Body of pancreas (tissue), 4 donors: Measurements from ENCODE around the gene MICALL1. TPM values are rescaled to one million over a fixed set of nuclear protein-coding genes. Genes with fewer than 3 reads are reported as not detected.

Experiments used
- ATAC-seq: fragments of 150-250 bp; one replicate; pipeline ENCODE4 v1.9.1; 2016
- DNase-seq, 4 donors: peaks; one replicate each; pipeline ENCODE4 v3.0.0-alpha.2; 2019
- H3K27ac ChIP-seq, 4 donors: fragments of 200-600 bp; sonication (generic); 1 replicate in 3 of 4; 2 replicates in 1 of 4; pipeline versions ENCODE4 v1.5.1 to v1.6.1; 2016 to 2019; ENCODE audit warnings: mild to moderate bottlenecking in 1 of 4, mixed read lengths in 1 of 4, moderate library complexity in 1 of 4
- H3K27me3 ChIP-seq, 2 donors: fragments of 200-600 bp; sonication (generic); one replicate each; pipeline ENCODE4 v1.6.0; 2016; ENCODE audit warnings: mild to moderate bottlenecking in 1 of 2
- H3K36me3 ChIP-seq, 2 donors: fragments of 200-600 bp; sonication (generic); replicated peaks in 1 of 2; 2 replicates each; pipeline ENCODE4 v1.5.1; 2016; ENCODE audit warnings: low read depth in 2 of 2; ENCODE audit not compliant: insufficient read depth in 1 of 2
- H3K4me1 ChIP-seq: fragments of 200-600 bp; sonication (generic); one replicate; pipeline ENCODE4 v1.6.0; 2016
- H3K4me3 ChIP-seq, 2 donors: fragments of 200-600 bp; sonication (generic); 1 replicate in 1 of 2; 2 replicates in 1 of 2; pipeline ENCODE4 v1.5.1; 2016 to 2019
- H3K9me3 ChIP-seq, 3 donors: fragments of 200-600 bp; sonication (generic); 1 replicate in 2 of 3; 2 replicates in 1 of 3; pipeline ENCODE4 v1.5.1; 2016
- CTCF ChIP-seq, 7 experiments: fragments of 450-650 bp in 4 of 7; fragments of 200-600 bp in 3 of 7; sonication (generic) in 3 of 7; IDR thresholded peaks; one replicate each; pipeline ENCODE4 v1.5.1; 2016 to 2019; ENCODE audit warnings: antibody characterized with exemption in 7 of 7
- POLR2A ChIP-seq, 3 donors: fragments of 450-650 bp; IDR thresholded peaks; one replicate each; pipeline ENCODE4 v1.6.1; 2016; ENCODE audit warnings: antibody characterized with exemption in 3 of 3, mild to moderate bottlenecking in 2 of 3
- WGBS, 2 donors: methylation state at CpG; one replicate each; pipeline ENCODE4 v1.1.5; 2017; 5-methylcytosine and 5-hydroxymethylcytosine counted together
- intact Hi-C: fragments of 100-400 bp; cut with DNase I; formaldehyde crosslinking; loops from one replicate; pipeline ENCODE4 v1.15.1; 2023
- microRNA-seq, 2 donors: library from miRNA; unstranded; fragments of <30 nt; microRNA quantifications; one replicate each; pipeline ENCODE4, GENCODE V29; 2016; ENCODE audit warnings: borderline number of aligned reads in 2 of 2, borderline replicate concordance in 2 of 2
- total RNA-seq, 2 donors: library from RNA; depleted of rRNA; stranded (reverse); fragments of >200 nt; gene quantifications; one replicate each; pipeline ENCODE4 v1.1.0, GENCODE V29; 2016

Gene MICALL1
- total RNA-seq, 2 donors from 2014 or later: 19.2 to 34.9 TPM

- no peaks in the 10 kb centered on the region for H3K9me3 ChIP-seq
- DNase-seq (no peak), ATAC-seq (no peak)
- no peaks in the 10 kb centered on the region for H3K36me3 ChIP-seq
- WGBS, 2 donors: 90 to 91% methylated on average over 14 of the region's 14 CpGs
- H3K4me1 ChIP-seq: peaks cover 12% of the 10 kb centered on the region
- TF ChIP-seq POLR2A (IDR thresholded peaks at IDR 0.05) (no peak), CTCF (IDR thresholded peaks at IDR 0.05) (no peak)
- intact Hi-C loops: no loop called here
- no peaks in the 10 kb centered on the region for H3K27me3 ChIP-seq
- H3K27ac ChIP-seq: no peak overlapping the region
- H3K4me3 ChIP-seq: no peak overlapping the region
Observed at GRCh38 chr22:37989146-37990045, 83.3 kb downstream of the MICALL1 start.

GRCh38 chr22:37990301-37990700 lies 84.2 kb downstream of the MICALL1 start:
- H3K27me3 ChIP-seq: no peaks in the 10 kb centered on the region
- no peak for ATAC-seq
- TF ChIP-seq CTCF (IDR thresholded peaks at IDR 0.05) (no peak), POLR2A (IDR thresholded peaks at IDR 0.05) (no peak)
- no peaks in the 10 kb centered on the region for H3K36me3 ChIP-seq
- intact Hi-C loops: no loop called here
- 77 to 79% methylated on average over 4 to 5 of the region's 5 CpGs for WGBS, 2 donors
- no peaks in the 10 kb centered on the region for H3K9me3 ChIP-seq
- H3K27ac ChIP-seq: no peak overlapping the region
- H3K4me1 ChIP-seq: peaks cover 12% of the 10 kb centered on the region
- no peak overlapping the region for H3K4me3 ChIP-seq
- no peak for DNase-seq

- H3K27ac ChIP-seq: no peak overlapping the region
- DNase-seq: no peak
- intact Hi-C loops: no loop called here
- 86 to 88% methylated on average over 7 of the region's 7 CpGs for WGBS, 2 donors
- no peak for ATAC-seq
- no peak overlapping the region for H3K4me3 ChIP-seq
- peaks cover 12% of the 10 kb centered on the region for H3K4me1 ChIP-seq
- no peaks in the 10 kb centered on the region for H3K9me3 ChIP-seq
- no peaks in the 10 kb centered on the region for H3K27me3 ChIP-seq
- TF ChIP-seq CTCF (IDR thresholded peaks at IDR 0.05) (no peak), POLR2A (IDR thresholded peaks at IDR 0.05) (no peak)
- H3K36me3 ChIP-seq: no peaks in the 10 kb centered on the region
Observed at GRCh38 chr22:37990862-37991261, 84.8 kb downstream of the MICALL1 start.

GRCh38 chr22:37991731-37992442 lies 85.8 kb downstream of the MICALL1 start:
- no peak overlapping the region for H3K27ac ChIP-seq
- intact Hi-C loops: no loop called here
- DNase-seq (no peak), ATAC-seq (no peak)
- H3K4me3 ChIP-seq: no peak overlapping the region
- no peaks in the 10 kb centered on the region for H3K36me3 ChIP-seq
- peaks cover 7% of the 10 kb centered on the region for H3K4me1 ChIP-seq
- WGBS, 2 donors: 52 to 68% methylated on average over 6 of the region's 6 CpGs
- no peaks in the 10 kb centered on the region for H3K9me3 ChIP-seq
- TF ChIP-seq POLR2A (IDR thresholded peaks at IDR 0.05): no peak
- TF ChIP-seq CTCF (IDR thresholded peaks at IDR 0.05): no peak
- no peaks in the 10 kb centered on the region for H3K27me3 ChIP-seq

Small RNA genes lying within 50 kb of the gene (microRNA-seq; reads per million reads assigned to microRNA genes)
- gene MIR4534 (0 reads per million in 2 donors), gene MIR6820 (0.93 to 1.3 reads per million in 2 donors)

Other genes starting within 250 kb of the MICALL1 start
- 10 to 100 TPM in 1 of 2 donors, 1 to 10 TPM in 1; 7.0 to 23.1 TPM for gene PDXP, start 247.6 kb upstream of the MICALL1 start, total RNA-seq
- 100 to 1,000 TPM in 1 of 2 donors, 10 to 100 TPM in 1; 90.3 to 325 TPM for gene LGALS1, start 230.7 kb upstream of the MICALL1 start, total RNA-seq
- 10 to 100 TPM; 10.4 to 19.1 TPM for gene NOL12, start 220.0 kb upstream of the MICALL1 start, total RNA-seq
- 10 to 100 TPM; 65.6 to 76.5 TPM for gene TRIOBP, start 209.2 kb upstream of the MICALL1 start, total RNA-seq
- 10 to 100 TPM; 31.6 to 42.5 TPM for gene GCAT, start 98.4 kb upstream of the MICALL1 start, total RNA-seq
- not detected for gene GALR3, start 82.9 kb upstream of the MICALL1 start, total RNA-seq
- 10 to 100 TPM; 38.1 to 88.0 TPM for gene ANKRD54, start 62.0 kb upstream of the MICALL1 start, total RNA-seq
- gene EIF3L, start 56.9 kb upstream of the MICALL1 start, total RNA-seq: 100 to 1,000 TPM; 139 to 230 TPM
- not detected for gene C22orf23, start 47.3 kb downstream of the MICALL1 start, total RNA-seq
- gene POLR2F, start 47.4 kb downstream of the MICALL1 start, total RNA-seq: 100 to 1,000 TPM in 1 of 2 donors, 10 to 100 TPM in 1; 43.8 to 119 TPM
- gene SOX10, start 78.3 kb downstream of the MICALL1 start, total RNA-seq: under 1 TPM in 1 of 2 donors, not detected in 1; 0.66 TPM
- gene PICK1, start 151.1 kb downstream of the MICALL1 start, total RNA-seq: 10 to 100 TPM; 39.7 to 52.4 TPM
- gene SLC16A8, start 177.9 kb downstream of the MICALL1 start, total RNA-seq: not detected
- 1 to 10 TPM in 1 of 2 donors, under 1 TPM in 1; 0.66 to 4.4 TPM for gene BAIAP2L2, start 204.4 kb downstream of the MICALL1 start, total RNA-seq